Right cardiac atrium (tissue), 5 donors: ENCODE measurements around the gene PHC2. TPM values are rescaled to one million over a fixed set of nuclear protein-coding genes. Genes with fewer than 3 reads are reported as not detected.
A peak's percentile ranks its signal among the peaks of the same experiment; 100 is the strongest.

ENCODE experiments used
- ATAC-seq, 2 donors: fragments of 200-7000 bp; cut with Tn5 transposase; one replicate each; pipeline versions ENCODE4 v1.8.0 to v1.9.1; 2020; ENCODE audit warnings: moderate library complexity in 2 of 2, mild to moderate bottlenecking in 1 of 2
- DNase-seq, 3 donors: peaks; one replicate each; pipeline ENCODE4 v3.0.0-alpha.2; 2020
- H3K27ac ChIP-seq: one replicate; pipeline ENCODE4 v1.5.1; 2013; ENCODE audit warnings: mild to moderate bottlenecking, low read length, control low read depth, moderate library complexity
- H3K27me3 ChIP-seq: one replicate; pipeline ENCODE4 v1.6.1; 2013; ENCODE audit not compliant: control insufficient read depth, insufficient read depth
- H3K4me1 ChIP-seq: one replicate; pipeline ENCODE4 v1.6.1; 2013; ENCODE audit warnings: low read length; ENCODE audit not compliant: control insufficient read depth, insufficient read depth
- H3K4me3 ChIP-seq: one replicate; pipeline ENCODE4 v1.5.1; 2013; ENCODE audit warnings: low read length, control low read depth
- H3K9me3 ChIP-seq: one replicate; pipeline ENCODE4 v1.6.1; 2013; ENCODE audit warnings: low read length; ENCODE audit not compliant: control insufficient read depth
- WGBS: extraction: QIAGEN DNeasy Blood & Tissue Kit; methylation state at CpG from one replicate; pipeline ENCODE4 v1.1.7; 2013; 5-methylcytosine and 5-hydroxymethylcytosine counted together
- intact Hi-C, 4 donors: fragments of 100-400 bp; cut with DNase I; formaldehyde crosslinking; loops; one replicate each; pipeline versions ENCODE4 v1.11.0 to v1.14.0; 2022 to 2023
- polyA plus RNA-seq: library from polyadenylated mRNA; stranded (reverse); fragments of 200-250 nt; gene quantifications from one replicate; pipeline ENCODE4 v1.2.3, GENCODE V29; 2013
- total RNA-seq, 4 donors: library from RNA; stranded (reverse); fragmentation: NEBNext Ultra II Directional; extraction: Animal tissue kit (Norgen Biotek cat#: 25700); gene quantifications; one replicate each; pipeline ENCODE4 v1.2.1, GENCODE V29; 2021
- donor health status: healthy with polysubstance abuse.
- donor health status: DM: no; HTN: yes; CAD: no.
- donor health status: DM: no; HTN: no; CAD: no.
- donor health status: DM: no; HTN: yes; CAD: no; lungs with severe emphysema.
- donor health status: DM: yes; HTN: yes; CAD: no.

PHC2 gene
- total and polyA plus RNA-seq, 5 donors = 89.3 to 105 (median 97.5) TPM

DNA sequence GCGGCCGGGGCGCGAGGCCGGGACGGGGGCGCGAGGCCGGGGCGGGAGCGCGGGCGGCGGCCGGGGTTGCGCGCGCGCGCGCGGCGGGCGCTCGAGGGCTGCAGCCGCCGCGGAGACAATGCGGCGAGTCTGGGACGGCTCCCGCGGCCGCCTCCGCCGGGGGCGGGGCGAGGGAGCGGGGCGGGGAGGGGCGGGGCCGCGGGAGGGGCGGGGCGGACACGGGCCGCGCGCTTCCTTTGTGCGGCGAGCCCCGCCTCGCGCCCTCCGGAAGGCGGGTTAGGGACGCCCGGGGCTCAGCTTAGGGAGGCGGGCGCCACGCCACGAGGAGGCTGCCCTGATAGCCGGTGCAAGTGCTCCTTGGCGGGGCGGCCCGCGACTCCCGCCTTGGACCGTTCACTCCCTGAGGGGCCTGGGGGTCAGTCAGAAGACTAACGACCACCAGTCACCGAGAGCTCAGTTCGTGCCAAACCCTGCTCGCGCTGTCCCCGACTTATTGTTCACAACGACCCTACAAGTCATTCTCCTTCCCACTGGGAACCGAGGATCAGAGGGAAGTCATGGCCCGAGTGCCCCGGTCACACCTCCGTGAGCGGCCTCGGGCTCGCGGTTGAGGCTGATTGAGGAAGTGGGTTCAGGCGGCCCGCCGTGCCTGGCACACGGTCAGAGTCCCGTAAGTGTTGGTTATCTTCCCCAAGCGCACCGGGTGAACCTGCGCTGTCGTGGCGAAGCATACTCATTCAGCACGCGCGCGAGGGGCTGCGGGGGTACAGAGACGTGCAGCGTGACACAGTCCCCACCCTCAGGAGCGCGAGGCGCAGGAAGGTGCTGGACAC is 80.9 kb downstream of the PHC2 start:
- Histone ChIP-seq H3K4me1 (peaks cover 14% of the 10 kb centered on the region), H3K4me3 (peak overlapping the region; percentile 96), H3K9me3 (no peaks in the 10 kb centered on the region), H3K27me3 (no peaks in the 10 kb centered on the region), H3K27ac (peak overlapping the region; percentile 92)
- DNase-seq (peak; percentile 93 to 97 (median 96)), ATAC-seq (peak; percentile 87 to 93)
- intact Hi-C loops = no loop called here
- WGBS = 2% methylated on average over 98 of the region's 104 CpGs

DNA sequence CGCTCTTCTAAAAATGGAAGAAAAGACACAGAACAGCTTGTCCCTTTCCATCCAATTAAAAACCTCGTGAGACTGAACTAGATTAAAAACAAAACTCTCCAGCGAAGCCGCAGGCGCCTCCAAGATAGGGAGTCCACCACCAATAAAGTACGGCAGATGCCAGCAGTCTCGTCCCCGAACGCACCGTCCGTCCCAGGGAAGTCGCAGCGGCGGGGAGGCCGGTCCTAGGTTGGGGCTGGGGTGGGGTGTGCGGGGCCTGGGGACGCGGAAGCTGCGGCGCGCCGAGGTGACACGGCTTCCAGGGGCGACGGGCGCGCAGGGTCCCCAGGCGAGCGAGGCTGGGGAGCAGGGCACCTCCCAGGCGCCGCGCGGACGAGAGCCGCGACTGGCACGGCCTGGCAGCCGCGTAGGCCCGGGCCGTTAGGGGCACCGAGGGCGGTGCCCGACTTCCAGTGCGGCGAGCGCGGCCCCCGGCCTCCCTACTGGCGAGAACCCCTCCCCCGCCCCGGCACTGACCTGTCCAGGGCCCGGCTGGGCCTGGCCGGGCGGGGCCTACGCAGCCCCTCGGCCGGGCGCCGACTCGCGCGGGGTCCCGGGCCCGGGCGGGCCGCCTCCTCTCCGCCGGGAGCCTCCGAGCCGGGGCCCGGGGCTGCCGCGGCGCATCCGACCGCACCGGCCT is 81.7 kb downstream of the PHC2 start:
- Histone ChIP-seq H3K4me1 (peaks cover 14% of the 10 kb centered on the region), H3K9me3 (no peaks in the 10 kb centered on the region), H3K27ac (peak overlapping the region; percentile 92), H3K4me3 (peak overlapping the region; percentile 96), H3K27me3 (no peaks in the 10 kb centered on the region)
- under 1% methylated on average over 78 of the region's 78 CpGs for WGBS
- ATAC-seq (peak; percentile 25 to 42), DNase-seq (peak; percentile 53 to 85 (median 84))
- intact Hi-C loops = no loop called here

DNA sequence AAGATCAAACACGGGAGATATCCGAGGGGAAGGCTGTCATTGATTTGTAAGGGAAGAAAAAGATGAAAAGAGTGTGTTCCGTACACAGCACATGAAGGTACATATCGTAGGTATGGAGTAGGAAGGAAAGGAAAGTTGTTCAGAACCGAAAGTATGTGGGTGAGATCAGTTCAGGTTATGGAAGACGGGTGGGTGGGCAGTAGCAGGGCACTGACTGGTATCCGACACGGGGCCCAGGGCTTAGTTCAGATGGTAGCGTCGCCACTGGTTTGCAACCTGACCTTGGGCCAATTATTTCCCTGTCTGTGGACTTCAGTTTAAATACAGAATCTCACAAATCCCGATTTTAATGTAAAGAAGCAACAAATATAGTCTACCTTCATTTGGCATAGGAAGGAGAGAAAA is 82.2 kb downstream of the PHC2 start:
- Histone ChIP-seq H3K9me3 (no peaks in the 10 kb centered on the region), H3K4me3 (peak overlapping the region; percentile 96), H3K4me1 (peaks cover 15% of the 10 kb centered on the region), H3K27ac (peak overlapping the region; percentile 92), H3K27me3 (no peaks in the 10 kb centered on the region)
- no peak for ATAC-seq
- WGBS = under 1% methylated on average over 11 of the region's 11 CpGs
- intact Hi-C loops = no loop called here
- DNase-seq = peak in 2 of 3 donors; percentile 45

DNA sequence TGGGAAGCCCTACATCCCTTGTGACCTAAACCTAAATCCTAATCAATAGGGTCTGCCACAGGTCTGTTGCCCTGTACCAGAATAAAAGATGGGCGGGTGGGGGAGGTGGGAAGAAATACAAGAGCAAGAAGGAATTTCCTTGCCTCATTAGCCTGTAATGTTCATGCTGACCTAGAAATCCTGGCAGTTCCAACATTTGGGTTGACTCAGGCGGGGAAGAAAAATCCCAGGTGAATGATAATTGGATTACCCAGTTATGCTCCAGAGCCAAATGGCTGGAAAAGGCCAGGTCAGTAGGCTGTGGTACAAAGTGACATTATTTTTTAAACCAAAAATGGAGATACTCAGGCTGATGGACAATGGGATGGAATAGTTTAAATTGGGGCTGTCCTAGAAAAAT is 82.7 kb downstream of the PHC2 start:
- Histone ChIP-seq H3K4me3 (peak overlapping the region; percentile 96), H3K4me1 (peaks cover 18% of the 10 kb centered on the region), H3K9me3 (no peaks in the 10 kb centered on the region), H3K27ac (peak overlapping the region; percentile 92), H3K27me3 (no peaks in the 10 kb centered on the region)
- intact Hi-C loops = no loop called here
- DNase-seq (no peak), ATAC-seq (no peak)
- 34% methylated on average over 2 of the region's 2 CpGs for WGBS

DNA sequence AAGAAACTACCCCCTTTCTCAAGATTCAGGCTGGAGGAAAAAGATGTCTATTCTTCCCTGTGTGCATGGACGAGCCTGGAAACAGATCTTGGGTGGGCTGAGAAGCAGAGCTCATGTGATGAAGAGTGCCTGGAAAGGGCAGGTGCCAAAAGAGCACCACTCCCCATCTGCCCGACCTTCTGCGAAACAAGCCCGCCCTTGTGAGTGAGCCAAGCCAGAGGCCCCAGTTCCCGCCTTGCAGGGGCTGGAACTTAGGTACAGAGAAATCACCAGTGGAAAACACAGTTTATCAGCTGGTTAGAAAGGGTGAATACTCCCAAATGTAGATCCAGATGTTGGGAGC is 83.3 kb downstream of the PHC2 start:
- H3K9me3 ChIP-seq = no peaks in the 10 kb centered on the region
- H3K4me1 ChIP-seq = peaks cover 22% of the 10 kb centered on the region
- no peaks in the 10 kb centered on the region for H3K27me3 ChIP-seq
- 17% methylated on average over 5 of the region's 5 CpGs for WGBS
- H3K27ac ChIP-seq = peak overlapping the region; percentile 98
- intact Hi-C loops = no loop called here
- peak overlapping the region; percentile 96 for H3K4me3 ChIP-seq
- ATAC-seq = peak; percentile 15 to 70
- DNase-seq = peak; percentile 73 to 83 (median 74)

DNA sequence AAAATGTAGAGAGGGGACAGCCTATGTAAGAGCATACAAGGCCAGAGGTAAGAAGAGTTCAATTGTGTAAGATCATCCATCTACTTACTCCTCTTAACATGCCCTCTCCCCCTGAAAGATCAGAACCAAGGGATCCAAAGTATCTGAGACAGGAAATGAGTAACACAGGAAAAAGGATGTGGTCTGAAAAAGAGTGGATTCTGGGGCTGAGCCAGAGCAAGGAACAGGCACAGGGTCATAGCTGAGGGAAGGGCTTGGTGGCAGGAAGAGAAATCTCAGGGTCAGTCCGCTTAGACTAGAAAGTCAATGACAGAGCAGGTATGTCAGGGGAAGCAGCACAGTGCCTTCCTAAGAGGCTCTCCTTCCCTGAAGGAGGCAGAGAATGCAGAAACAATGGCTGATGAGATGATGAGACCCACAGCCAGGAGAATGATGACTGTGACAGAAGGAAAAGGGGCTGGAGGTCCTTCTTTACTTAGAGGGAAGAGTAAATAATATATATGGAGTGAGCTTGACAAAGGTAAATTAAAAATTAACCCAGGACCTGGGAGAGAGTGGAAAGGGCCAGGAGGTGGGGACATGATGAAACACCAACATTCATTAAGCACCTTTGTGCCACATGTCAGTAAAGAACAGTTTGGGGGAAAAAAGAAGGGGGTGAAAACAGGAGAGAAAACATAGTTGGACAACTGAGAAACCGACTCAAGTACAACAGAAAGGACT is 83.8 kb downstream of the PHC2 start:
- H3K4me1 ChIP-seq = peaks cover 27% of the 10 kb centered on the region
- H3K27ac ChIP-seq = peak overlapping the region; percentile 98

DNA sequence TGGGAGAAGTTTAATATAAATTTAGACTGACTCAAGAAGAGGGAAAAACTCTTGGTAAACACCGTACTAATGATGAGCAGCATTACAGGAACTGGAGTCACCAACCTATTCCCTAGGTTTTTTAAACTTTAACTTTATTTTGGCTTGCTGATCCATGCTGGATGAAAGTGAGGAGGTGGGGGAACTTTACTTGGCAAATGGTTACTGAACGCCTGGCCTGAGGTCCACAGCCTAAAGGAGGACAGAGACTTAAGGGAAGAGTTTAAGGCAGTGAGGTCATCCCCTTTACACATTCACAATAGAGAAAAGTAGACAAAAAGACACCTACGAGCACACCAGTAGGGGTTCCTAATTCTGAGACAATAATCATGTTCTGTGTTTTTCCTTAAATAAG is 84.4 kb downstream of the PHC2 start:
- Histone ChIP-seq H3K4me3 (peak overlapping the region; percentile 96), H3K4me1 (peaks cover 32% of the 10 kb centered on the region), H3K9me3 (no peaks in the 10 kb centered on the region), H3K27me3 (no peaks in the 10 kb centered on the region), H3K27ac (peak overlapping the region; percentile 97)
- intact Hi-C loops = no loop called here
- DNase-seq (no peak), ATAC-seq (no peak)
- WGBS = 32% methylated on average over 3 of the region's 3 CpGs

More for the DNA sequence above, 83.8 kb downstream of the PHC2 start:
- DNase-seq = peak; percentile 56 to 72 (median 68)
- ATAC-seq = peak; percentile 38 to 77
- WGBS = 18% methylated on average over 2 of the region's 2 CpGs
- H3K27me3 ChIP-seq = no peaks in the 10 kb centered on the region
- no peaks in the 10 kb centered on the region for H3K9me3 ChIP-seq
- H3K4me3 ChIP-seq = peak overlapping the region; percentile 96
- intact Hi-C loops = no loop called here

DNA sequence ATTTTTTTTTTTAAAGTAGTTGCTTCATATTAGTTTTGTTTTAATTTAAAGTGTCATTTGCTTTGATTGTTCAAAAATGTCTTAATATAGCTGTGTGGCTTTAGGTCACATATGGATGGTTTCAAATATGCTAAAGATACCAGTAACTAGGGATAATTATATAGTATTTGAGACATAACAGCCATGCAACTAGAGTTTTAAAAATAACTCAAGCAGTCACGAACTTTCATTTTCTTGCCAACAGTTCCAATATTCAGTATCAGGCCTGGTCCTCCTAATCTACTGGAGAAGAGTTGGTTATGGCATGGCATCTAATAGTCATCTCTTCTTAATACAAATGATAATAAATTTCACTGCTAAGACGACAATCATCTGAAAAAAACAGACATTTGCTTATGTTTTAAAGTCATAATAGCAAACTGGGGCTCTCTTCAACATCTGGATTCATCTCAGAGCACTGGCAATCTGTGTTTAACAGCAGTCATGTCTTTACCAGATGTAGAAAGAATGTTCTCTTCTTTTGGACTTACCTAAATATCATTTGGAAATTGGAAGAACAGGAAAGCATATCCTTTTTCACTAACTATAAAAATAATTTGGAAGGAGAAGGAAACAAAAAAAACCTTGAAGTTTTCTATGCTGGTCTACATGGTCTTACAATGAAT is 85.9 kb downstream of the PHC2 start:
- Histone ChIP-seq H3K4me3 (no peak overlapping the region), H3K27ac (peak overlapping the region; percentile 67), H3K9me3 (no peaks in the 10 kb centered on the region), H3K27me3 (no peaks in the 10 kb centered on the region), H3K4me1 (peaks cover 43% of the 10 kb centered on the region)
- no peak for DNase-seq
- ATAC-seq = no peak
- intact Hi-C loops = no loop called here
- 15% methylated on average over 2 of the region's 2 CpGs for WGBS

DNA sequence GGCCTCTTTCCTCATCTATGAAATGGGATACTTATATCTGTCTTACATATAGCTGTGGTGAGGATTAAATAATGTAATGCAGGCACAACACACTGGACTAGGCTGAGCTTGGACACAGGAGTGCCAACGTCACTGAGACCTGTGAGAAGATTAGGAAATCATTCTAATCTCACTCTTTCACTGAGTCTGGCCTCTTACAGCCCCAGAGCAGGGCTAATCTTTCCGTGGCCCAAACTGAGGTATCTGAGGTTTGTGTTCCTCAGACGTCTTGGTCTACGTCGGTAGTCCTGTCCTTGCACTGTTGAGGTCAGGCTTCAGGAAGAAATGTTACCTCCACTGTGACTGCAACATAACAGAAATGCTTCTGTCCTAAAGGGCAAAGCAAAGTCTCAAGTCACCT is 87.4 kb downstream of the PHC2 start:
- intact Hi-C loops = no loop called here
- DNase-seq = no peak
- peaks cover 51% of the 10 kb centered on the region for H3K4me1 ChIP-seq
- WGBS = 24% methylated on average over 5 of the region's 5 CpGs
- no peaks in the 10 kb centered on the region for H3K9me3 ChIP-seq
- ATAC-seq = no peak
- H3K4me3 ChIP-seq = no peak overlapping the region
- no peaks in the 10 kb centered on the region for H3K27me3 ChIP-seq
- H3K27ac ChIP-seq = peak overlapping the region; percentile 56

DNA sequence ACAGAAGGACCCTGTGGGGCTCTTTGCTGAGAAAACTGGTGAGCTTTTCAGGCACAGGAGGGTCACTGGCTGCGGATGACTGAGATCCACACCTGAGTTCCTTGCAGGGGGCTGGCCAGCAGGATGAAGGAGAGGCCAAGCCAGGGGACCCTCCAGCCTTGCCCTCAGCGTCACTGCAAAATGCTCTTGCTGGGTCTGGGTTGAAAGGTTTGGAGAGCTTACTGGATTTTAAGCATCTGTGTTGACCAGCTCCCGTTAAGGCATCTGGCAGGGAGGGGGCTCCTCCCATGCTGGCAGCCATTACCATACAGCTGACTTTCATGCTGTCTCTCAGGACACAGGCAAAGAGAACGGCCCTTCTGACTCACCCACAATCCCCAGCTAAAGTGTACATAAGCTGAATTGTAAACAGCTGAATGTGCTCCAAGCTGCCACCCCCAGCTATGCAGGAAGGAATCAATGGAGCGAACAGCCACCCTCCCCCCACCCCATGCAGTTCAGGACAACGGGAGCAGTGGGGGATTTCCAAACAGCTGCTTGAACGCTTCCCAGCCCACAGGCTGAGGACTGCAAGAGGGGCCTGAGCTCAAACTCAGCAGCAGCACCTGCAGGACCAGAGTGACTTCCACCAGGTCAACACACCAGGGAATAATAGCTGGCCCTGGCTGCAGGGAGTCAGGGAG is 88.7 kb downstream of the PHC2 start:
- H3K9me3 ChIP-seq = no peaks in the 10 kb centered on the region
- intact Hi-C loops = no loop called here
- ATAC-seq (peak; percentile 62 to 72), DNase-seq (peak; percentile 80 to 91 (median 83))
- peak overlapping the region; percentile 91 for H3K27ac ChIP-seq
- H3K4me3 ChIP-seq = no peak overlapping the region
- WGBS = 13% methylated on average over 7 of the region's 7 CpGs
- H3K27me3 ChIP-seq = no peaks in the 10 kb centered on the region
- peaks cover 50% of the 10 kb centered on the region for H3K4me1 ChIP-seq
